ENCODE measurements around the gene CPSF4L.

DNA sequence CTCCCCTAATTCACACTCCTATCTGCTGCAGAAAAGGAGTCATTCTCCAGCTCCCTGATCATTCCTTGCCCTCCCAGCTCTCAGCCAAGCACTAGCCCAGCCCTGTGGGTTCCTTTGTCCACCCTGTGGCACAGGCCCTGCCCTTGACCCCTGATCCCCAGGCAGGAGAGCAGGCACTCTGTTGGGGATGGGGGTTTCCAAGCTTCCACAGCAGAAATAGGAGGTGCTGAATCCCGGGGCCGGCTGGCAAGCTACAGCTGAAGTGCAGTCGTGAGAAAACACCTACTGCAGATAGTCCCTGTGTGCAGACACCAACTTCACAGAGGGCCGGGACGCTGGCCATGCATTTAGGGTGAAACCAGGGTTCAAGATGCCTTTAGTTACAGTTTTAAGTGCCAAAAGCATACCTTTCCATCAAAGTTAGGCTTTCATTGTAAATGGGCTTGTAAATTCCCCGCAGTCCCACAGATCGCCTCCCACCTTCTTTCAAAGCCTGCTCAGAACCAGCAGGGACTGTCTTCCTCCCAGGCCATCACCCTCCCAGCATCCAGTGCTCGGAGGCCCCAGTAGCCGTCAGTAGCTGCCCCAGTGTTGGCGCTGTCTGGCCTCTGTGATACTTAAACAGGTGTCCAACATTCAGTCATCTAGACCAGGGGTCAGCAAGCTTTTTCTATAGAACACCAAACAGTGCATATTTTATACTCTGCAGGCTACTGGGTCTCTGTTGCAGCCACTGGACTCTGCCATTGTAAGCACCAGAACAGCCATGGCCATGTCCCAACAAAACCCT is 10.6 kb downstream of the CPSF4L start:
- TF ChIP-seq, protein P1, sequence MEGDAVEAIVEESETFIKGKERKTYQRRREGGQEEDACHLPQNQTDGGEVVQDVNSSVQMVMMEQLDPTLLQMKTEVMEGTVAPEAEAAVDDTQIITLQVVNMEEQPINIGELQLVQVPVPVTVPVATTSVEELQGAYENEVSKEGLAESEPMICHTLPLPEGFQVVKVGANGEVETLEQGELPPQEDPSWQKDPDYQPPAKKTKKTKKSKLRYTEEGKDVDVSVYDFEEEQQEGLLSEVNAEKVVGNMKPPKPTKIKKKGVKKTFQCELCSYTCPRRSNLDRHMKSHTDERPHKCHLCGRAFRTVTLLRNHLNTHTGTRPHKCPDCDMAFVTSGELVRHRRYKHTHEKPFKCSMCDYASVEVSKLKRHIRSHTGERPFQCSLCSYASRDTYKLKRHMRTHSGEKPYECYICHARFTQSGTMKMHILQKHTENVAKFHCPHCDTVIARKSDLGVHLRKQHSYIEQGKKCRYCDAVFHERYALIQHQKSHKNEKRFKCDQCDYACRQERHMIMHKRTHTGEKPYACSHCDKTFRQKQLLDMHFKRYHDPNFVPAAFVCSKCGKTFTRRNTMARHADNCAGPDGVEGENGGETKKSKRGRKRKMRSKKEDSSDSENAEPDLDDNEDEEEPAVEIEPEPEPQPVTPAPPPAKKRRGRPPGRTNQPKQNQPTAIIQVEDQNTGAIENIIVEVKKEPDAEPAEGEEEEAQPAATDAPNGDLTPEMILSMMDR (IDR thresholded peaks at IDR 0.05) = no peak
- TF ChIP-seq EP300 (IDR thresholded peaks at IDR 0.05) = no peak

All from tibial nerve (tissue), 4 donors.